GM21717 (cell line): ENCODE data around the gene KIF15.
"Not testable (repeated sequence)": the region's sequence is repeated elsewhere in the genome, so short reads cannot be mapped to it uniquely, and the experiment has no call there.

Experiments
- ATAC-seq: cut with Tn5 transposase; IDR thresholded peaks from one replicate; pipeline ENCODE4 v1.9.1; 2021; ENCODE audit warnings: mild to moderate bottlenecking, moderate library complexity; ENCODE audit not compliant: unreplicated experiment

KIF15 gene

GRCh38 chr3:44761424-44762169, at the start of gene KIF15, which contains the start of gene KIAA1143:
KIF15 (plus strand) TSS chr3:44761794; CDS start chr3:44761866, 72 bp downstream.
KIAA1143 (minus strand) TSS chr3:44761619; CDS start chr3:44761602, 17 bp downstream.
- peak; percentile 86 for ATAC-seq

DNA sequence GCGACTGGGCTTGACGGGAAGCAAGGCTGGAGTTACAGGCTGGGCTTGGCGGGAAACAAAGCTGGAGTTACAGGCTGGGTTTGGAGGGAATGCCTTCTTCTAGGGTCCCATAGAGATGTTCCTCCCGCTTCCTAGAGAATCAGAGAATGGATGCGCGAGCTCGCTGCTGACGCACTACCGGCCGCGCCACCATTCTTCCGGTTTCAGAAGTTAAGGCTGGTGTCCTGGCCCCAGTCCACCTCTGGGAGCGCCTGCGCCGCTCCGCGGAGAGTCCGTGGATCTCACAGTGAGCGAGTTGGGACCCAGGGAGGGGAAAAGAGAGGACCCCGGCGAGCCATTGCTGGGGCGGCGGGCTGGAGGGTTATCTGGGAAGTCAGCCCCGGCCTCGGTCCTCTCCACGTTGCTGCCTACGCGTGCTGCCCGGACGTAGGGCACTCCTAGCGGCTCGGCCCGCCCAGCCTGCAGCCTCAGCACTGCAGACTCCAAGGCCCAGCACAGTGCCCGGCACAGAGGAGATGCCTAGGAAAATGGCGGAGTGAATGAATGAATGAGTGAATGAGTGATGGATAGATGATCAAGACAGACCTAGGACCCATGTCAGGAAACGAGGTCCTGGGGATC, 49.0 kb upstream of the KIF15 start, which contains the start of gene ZNF502:
ZNF502 (plus strand) TSS at position 206 of the 621 bp plus-strand sequence. CDS start 7,602 bp downstream, outside the sequence.
- no peak for ATAC-seq

GRCh38 chr3:44721231-44722102, 40.1 kb upstream of the KIF15 start:
- no peak for ATAC-seq

DNA sequence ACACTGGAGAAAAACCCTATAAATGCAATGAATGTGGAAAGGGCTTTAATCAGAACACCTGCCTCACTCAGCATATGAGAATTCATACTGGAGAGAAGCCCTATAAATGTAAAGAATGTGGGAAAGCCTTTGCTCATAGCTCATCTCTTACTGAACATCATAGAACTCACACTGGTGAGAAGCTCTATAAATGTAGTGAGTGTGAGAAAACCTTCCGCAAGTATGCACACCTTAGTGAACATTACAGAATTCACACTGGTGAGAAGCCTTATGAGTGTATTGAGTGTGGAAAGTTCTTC, 39.5 kb upstream of the KIF15 start:
- ATAC-seq: no peak

- peak; percentile 81 for ATAC-seq
Observed at GRCh38 chr3:44729384-44729910, 32.1 kb upstream of the KIF15 start, which contains the start of gene ZNF501. ZNF501 (plus strand) TSS chr3:44729635; CDS start chr3:44734422, 4,787 bp downstream.

- no peak for ATAC-seq
Observed at GRCh38 chr3:44734646-44735168, 26.9 kb upstream of the KIF15 start.

DNA sequence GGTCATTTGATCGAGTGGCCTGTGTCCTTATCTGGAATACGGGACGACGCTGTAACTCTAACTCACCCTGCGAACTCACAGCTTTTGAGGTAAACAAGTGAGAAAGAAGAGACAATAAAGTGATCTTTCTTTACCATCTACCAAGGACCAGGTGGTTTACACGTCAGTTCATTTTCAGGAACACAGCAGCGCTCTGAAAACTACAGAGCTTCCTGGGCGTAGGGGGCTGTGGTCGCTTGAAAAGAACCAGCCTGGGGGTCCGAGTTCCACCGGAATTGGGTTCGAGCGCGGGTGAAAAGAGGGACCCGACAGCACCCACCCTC, 532 bp upstream of the KIF15 start:
- ATAC-seq: no peak

DNA sequence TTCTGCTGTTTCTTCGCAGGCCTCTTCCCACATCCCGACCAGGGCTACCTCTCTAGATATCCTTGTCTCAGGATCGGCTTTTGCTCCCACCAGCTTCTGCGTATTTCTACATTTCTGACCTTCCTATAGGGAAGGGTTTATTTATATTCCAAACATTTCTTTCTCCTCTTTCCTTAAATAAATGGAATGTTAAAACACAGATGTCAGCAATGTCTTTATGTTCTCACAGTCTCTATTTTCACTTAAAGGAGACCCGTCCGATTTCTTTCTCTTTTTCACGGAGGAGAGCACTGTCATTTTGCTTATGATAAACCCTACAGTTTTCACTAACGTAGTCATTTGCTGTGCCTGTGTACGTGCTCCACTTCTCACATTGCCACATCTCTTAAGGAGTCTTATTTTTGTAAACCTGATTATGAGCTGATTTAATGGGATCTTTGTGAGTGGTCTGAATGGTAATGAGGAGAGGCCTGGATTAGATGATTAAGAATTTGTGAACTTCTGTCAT, 630 bp downstream of the KIF15 start:
- ATAC-seq: no peak

DNA sequence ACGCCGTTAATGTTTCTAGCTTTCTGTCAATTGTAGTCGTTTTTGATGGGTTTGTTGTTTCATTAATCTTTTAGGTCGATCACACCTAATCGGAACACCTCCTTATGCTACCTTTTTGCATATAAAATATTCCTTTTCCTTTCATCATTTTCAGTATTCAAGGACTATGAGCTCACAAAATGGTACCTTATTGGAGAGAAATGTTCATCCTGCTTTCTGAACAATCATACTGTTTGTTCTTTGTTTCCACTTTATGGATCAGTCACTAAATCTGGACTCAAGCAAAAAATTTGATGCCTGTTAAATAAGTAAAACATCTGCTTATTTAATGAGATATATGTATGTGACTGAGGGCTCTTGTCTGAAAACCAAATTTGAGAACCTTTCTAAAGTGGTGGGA, 1.1 kb downstream of the KIF15 start:
- ATAC-seq: no peak

DNA sequence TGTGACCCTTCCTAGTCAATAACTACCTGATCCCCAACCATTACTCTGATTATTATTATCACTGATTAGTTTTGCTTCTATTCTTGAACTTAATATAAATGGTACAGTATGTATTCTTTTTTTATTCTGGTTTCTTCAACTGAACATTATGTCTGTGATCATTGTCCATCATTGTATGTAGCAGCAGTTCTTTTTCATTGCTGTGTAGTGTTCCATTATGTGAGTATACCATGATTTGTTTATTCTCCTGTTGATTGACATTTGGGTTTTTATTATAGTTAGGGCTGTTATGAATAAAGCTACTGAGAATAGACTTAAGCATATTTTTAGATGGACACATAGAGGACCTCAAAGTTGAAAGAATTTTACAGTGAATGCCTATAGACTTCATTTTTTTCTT, 2.7 kb downstream of the KIF15 start:
- ATAC-seq: no peak

DNA sequence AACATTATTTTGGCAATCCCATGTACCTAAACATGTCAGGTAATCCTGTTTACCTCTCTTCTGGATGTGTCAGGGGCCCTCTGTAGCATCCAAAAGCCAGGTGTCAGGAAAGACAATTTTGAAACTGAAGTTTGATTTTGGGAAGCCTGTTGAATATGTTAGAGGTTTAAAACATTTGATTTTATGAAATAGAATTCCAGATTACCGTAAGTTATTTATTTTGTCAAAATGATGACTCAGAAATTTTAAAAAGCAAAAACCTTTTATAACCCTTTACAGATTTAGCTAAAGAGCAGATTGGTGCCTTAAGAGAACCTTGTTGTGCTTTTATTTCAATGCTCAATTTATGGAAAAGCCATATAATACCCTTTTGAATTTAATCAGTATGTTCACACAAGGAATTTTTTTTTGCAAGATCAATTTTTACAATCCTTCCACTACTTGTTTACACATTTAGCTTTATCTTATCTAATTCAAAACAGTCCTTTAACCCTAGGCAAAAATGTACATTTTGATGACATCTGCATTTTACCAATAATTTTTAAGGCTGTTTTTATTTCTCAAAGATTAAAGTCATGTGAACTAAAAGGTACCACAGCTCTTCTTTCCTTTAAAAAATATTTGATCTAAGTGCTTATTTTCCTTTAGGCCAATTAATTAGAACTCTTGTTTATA, 10.0 kb downstream of the KIF15 start:
- no peak for ATAC-seq

DNA sequence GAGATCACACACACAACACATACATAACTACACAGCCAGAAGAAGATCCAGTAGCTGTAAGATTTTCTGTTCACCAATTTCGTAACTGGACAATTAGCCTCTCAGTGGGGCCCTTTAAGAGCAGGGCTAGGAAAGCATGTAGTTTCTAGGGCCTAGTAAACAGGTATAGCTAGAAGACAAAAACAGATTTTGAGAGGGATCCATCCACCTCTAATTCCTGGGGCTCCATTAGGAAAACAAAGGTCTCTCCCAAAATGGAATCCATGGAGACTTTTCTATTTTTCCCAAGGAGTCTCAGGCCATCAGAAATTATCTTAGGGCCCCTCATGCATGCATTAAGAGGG, 10.5 kb downstream of the KIF15 start:
- no peak for ATAC-seq

- ATAC-seq: no peak
Observed at GRCh38 chr3:44782891-44783290, 21.3 kb downstream of the KIF15 start.

- ATAC-seq: no peak
Observed at GRCh38 chr3:44795197-44795596, 33.6 kb downstream of the KIF15 start.

GRCh38 chr3:44802011-44802410, 40.4 kb downstream of the KIF15 start:
- no peak for ATAC-seq

DNA sequence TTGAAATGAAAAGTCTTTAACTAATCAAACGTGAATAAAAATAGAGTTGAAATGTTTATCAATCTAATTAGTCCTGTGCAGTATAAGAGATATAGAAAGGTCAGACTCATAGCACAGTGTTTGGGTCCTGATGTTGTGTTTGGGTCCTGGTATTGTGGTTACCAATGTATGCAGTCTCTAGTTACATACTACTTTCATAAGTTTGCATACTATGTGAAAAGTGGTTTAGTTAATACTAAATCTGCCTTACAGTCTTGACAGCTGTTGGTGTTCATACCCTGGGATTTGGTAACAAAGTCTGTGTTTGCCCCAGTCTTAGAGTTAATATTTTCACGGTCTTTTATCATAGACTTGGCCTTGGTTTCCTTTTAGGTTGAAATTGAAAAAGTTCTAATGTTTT, 41.7 kb downstream of the KIF15 start:
- ATAC-seq: no peak

GRCh38 chr3:44805960-44806359, 44.4 kb downstream of the KIF15 start:
- no peak for ATAC-seq

DNA sequence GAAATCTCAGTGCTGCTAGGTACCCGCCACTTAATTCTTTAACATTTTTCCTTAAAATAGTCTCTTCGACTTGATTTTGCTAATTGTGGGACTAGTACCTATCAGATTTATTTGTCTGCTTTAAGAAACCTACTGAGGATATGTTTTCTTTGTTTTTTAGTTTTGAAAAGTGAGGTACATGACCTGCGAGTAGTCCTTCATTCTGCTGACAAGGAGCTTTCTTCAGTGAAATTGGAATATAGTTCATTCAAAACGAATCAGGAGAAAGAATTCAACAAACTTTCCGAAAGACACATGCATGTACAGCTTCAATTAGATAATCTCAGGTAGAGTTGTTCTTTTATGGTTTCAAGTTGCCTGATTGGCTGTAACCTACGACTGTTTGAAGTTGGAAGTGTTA, 53.2 kb downstream of the KIF15 start:
- ATAC-seq: no peak

GRCh38 chr3:44816334-44816733, 54.7 kb downstream of the KIF15 start:
- ATAC-seq: not testable (repeated sequence)

DNA sequence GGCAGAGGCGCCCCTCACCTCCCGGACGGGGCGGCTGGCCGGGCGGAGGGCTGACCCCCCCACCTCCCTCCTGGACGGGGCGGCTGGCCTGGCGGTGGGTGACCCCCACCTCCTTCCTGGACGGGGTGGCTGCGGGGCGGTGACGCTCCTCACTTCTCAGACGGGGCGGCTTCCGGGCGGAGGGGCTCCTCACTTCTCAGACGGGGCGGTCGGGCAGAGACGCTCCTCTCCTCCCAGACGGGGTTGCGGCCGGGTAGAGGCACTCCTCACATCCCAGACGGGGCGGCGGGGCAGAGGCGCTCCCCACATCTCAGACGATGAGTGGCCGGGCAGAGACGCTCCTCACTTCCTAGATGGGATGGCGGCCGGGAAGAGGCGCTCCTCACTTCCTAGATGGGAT, 59.6 kb downstream of the KIF15 start:
- not testable (repeated sequence) for ATAC-seq
